ENCODE data around the gene ING2.

DNA sequence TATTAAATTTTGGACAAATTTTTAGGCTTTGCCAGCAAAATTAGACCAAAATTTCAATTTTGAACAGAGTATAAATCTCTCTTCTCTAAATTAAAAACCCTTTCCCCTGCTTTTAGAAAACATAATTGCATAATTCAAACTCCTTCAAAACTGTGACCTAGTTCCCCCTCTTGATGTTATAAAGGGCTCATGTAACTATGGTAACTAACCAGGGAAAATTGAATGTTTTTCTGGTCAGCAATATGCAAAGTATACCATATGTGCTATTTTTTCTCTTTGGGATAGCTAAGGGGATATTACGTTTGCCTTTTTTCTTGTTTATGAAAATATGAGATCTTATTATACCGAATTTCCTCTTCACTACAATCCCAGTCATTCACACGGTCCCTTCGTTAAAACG is 5.1 kb upstream of the ING2 start:
- TF ChIP-seq CTCF (IDR thresholded peaks at IDR 0.05) = no peak
- no peak for TF ChIP-seq POLR2A (IDR thresholded peaks at IDR 0.05)

Data from testis (tissue), 2 donors.